ENCODE measurements around the gene SALL4. TPM values are rescaled to one million over a fixed set of nuclear protein-coding genes. Genes with fewer than 3 reads are reported as not detected.
"Not testable (repeated sequence)": the region's sequence is repeated elsewhere in the genome, so short reads cannot be mapped to it uniquely, and the experiment has no call there.

Gene SALL4
- total RNA-seq, 2 experiments from 2014 or later = 0.17 TPM; not detected in 1

DNA sequence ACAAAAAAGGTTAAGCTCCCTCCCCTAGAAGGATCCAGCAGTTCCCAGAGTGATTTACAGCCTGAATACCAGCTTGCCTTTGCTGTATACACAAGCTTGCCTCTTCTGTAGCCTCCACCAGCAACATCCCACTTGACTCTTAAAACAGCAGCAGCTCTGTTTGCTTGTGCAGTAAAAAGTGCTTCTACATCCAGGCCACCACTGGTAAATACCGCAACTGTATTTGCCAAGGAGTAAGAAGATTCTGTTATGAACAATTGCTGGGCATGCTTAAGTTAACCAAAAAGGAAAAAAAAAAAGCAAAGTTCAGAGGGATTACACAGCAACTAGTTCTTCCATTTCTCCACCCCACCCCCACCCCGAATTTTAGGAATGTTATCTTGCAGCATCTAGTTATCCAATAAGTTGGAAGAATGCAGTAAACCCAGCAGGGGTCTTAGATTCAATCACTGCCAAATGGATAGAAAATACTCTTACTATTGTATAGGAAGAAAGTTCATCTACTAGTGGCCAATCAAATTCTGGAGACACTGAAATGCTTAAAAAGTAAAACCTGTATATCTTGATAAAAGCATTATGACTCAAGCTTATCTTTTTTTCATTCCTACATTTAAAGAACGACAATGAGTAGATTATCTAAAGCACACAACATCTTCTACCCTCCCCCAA, 4.8 kb downstream of the SALL4 start:
- H3K27me3 Mint-ChIP-seq = peaks cover 46% of the 10 kb centered on the region
- CTCF ChIA-PET = interaction anchor here (1.3 kb wide), 1 partner anchor 9 kb away, joined by 3 read pairs; no protein-coding TSS in a partner anchor
- H3K4me3 Mint-ChIP-seq = no peak overlapping the region

GRCh38 chr20:51796340-51796739, 6.0 kb downstream of the SALL4 start:
- ChIA-PET CTCF (interaction anchor here (0.6 kb wide), 1 partner anchor 56 kb away, joined by 3 read pairs; no protein-coding TSS in a partner anchor), POLR2A (no interaction called here)
- peaks cover 10% of the 10 kb centered on the region for H3K4me1 Mint-ChIP-seq
- no peaks in the 10 kb centered on the region for H3K9me3 Mint-ChIP-seq
- H3K4me3 Mint-ChIP-seq = no peak overlapping the region
- no peak for DNase-seq
- H3K27me3 Mint-ChIP-seq = peaks cover 40% of the 10 kb centered on the region
- H3K36me3 Mint-ChIP-seq (ENCODE audit: low read depth) = no peaks in the 10 kb centered on the region
- H3K27ac Mint-ChIP-seq = no peak overlapping the region

More for the DNA sequence above, 4.8 kb downstream of the SALL4 start:
- no peaks in the 10 kb centered on the region for H3K9me3 Mint-ChIP-seq
- DNase-seq = no peak
- no peak overlapping the region for H3K27ac Mint-ChIP-seq
- POLR2A ChIA-PET = no interaction called here
- H3K4me1 Mint-ChIP-seq = peaks cover 10% of the 10 kb centered on the region
- no peaks in the 10 kb centered on the region for H3K36me3 Mint-ChIP-seq (ENCODE audit: low read depth)

DNA sequence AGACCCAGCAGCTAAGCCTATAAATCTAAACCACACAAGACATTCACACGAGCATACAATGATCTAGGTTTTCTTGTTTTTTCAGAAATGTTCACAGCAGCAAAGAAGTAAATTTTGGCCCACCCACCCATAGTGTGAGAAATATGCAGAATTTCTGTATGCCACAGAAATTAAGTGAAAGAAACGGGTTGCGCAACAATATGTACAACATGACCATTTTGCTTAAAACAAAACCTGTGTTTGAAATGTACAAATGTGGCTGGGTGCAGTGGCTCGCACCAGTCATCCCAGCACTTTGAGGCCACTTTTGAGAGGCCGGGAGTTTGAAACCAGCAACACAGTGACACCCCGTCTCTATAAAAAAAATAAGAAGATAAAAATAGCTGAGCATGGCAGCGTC, 9.4 kb downstream of the SALL4 start:
- H3K9me3 Mint-ChIP-seq = no peaks in the 10 kb centered on the region
- POLR2A ChIA-PET = no interaction called here
- no peak for DNase-seq
- CTCF ChIA-PET = no interaction called here
- no peaks in the 10 kb centered on the region for H3K4me1 Mint-ChIP-seq
- H3K36me3 Mint-ChIP-seq (ENCODE audit: low read depth) = no peaks in the 10 kb centered on the region
- H3K4me3 Mint-ChIP-seq = no peak overlapping the region
- no peak overlapping the region for H3K27ac Mint-ChIP-seq
- peaks cover 12% of the 10 kb centered on the region for H3K27me3 Mint-ChIP-seq

GRCh38 chr20:51791626-51792025, 10.7 kb downstream of the SALL4 start:
- Mint-ChIP-seq H3K36me3 (ENCODE audit: low read depth) (no peaks in the 10 kb centered on the region), H3K27ac (no peak overlapping the region), H3K4me3 (no peak overlapping the region), H3K27me3 (peaks cover 4% of the 10 kb centered on the region), H3K9me3 (no peaks in the 10 kb centered on the region), H3K4me1 (no peaks in the 10 kb centered on the region)
- DNase-seq = no peak
- POLR2A ChIA-PET = no interaction called here
- CTCF ChIA-PET = interaction anchor here (1.4 kb wide), 1 partner anchor 8 kb away, joined by 3 read pairs; no protein-coding TSS in a partner anchor

DNA sequence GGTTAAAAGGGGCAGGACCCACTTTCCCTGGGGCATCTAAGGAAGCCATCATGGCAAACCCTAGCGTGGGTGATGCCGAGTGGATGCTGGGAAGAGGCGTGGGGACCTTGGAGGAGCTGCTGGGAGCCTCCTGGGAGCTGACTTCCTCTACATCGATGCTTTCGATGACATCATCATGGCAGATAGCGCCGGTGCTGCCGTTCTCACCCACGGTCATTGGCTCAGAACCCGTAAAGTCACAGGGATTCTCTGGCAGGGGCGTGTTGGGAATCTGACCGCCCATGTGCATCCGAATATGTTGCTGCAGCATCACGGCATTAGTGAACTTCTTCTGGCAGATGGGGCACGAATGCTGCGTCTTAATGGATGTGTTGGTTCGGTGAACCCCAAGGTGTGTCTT, 12.1 kb downstream of the SALL4 start:
- no peak overlapping the region for H3K4me3 Mint-ChIP-seq
- no peaks in the 10 kb centered on the region for H3K27me3 Mint-ChIP-seq
- ChIA-PET POLR2A (no interaction called here), CTCF (interaction anchor here (0.5 kb wide), 1 partner anchor 500 kb away, joined by 5 read pairs; no protein-coding TSS in a partner anchor)
- H3K9me3 Mint-ChIP-seq = no peaks in the 10 kb centered on the region
- H3K4me1 Mint-ChIP-seq = no peaks in the 10 kb centered on the region
- no peak for DNase-seq
- no peak overlapping the region for H3K27ac Mint-ChIP-seq
- no peaks in the 10 kb centered on the region for H3K36me3 Mint-ChIP-seq (ENCODE audit: low read depth)

DNA sequence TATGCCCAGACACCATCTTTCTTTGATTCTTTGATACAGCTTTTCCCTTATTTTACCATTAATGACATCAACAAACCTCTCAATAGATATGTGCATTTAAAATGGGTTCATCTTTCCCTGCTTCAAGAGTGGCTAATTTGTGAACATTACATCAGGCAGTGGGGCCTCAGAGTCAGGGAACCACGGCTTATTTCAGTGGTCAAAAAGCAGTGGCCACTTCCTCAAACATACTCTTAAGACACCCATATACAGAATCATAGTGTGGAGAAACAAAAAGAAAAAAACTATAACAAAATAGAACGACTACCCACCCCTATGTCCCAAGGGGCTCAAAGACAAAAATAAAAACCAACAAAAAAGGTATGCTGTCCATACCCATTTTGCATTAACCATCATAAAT, 12.9 kb downstream of the SALL4 start:
- POLR2A ChIA-PET = no interaction called here
- DNase-seq = no peak
- no peaks in the 10 kb centered on the region for H3K4me1 Mint-ChIP-seq
- CTCF ChIA-PET = no interaction called here
- no peaks in the 10 kb centered on the region for H3K36me3 Mint-ChIP-seq (ENCODE audit: low read depth)
- H3K9me3 Mint-ChIP-seq = no peaks in the 10 kb centered on the region
- H3K27me3 Mint-ChIP-seq = no peaks in the 10 kb centered on the region
- H3K27ac Mint-ChIP-seq = no peak overlapping the region
- no peak overlapping the region for H3K4me3 Mint-ChIP-seq

- DNase-seq = no peak
- no peaks in the 10 kb centered on the region for H3K27me3 Mint-ChIP-seq
- H3K4me1 Mint-ChIP-seq = no peaks in the 10 kb centered on the region
- H3K27ac Mint-ChIP-seq = no peak overlapping the region
- CTCF ChIA-PET = interaction anchor here (1.0 kb wide), 1 partner anchor 9 kb away, joined by 3 read pairs; no protein-coding TSS in a partner anchor
- no peaks in the 10 kb centered on the region for H3K36me3 Mint-ChIP-seq (ENCODE audit: low read depth)
- POLR2A ChIA-PET = no interaction called here
- no peak overlapping the region for H3K4me3 Mint-ChIP-seq
- H3K9me3 Mint-ChIP-seq = no peaks in the 10 kb centered on the region
These were observed 13.5 kb downstream of the SALL4 start for GRCh38 chr20:51788822-51789221.

GRCh38 chr20:51784299-51784698, 18.0 kb downstream of the SALL4 start:
- no peaks in the 10 kb centered on the region for H3K4me1 Mint-ChIP-seq
- CTCF ChIA-PET = no interaction called here
- H3K27me3 Mint-ChIP-seq = peaks cover 2% of the 10 kb centered on the region
- H3K36me3 Mint-ChIP-seq (ENCODE audit: low read depth) = no peaks in the 10 kb centered on the region
- H3K4me3 Mint-ChIP-seq = no peak overlapping the region
- no peak overlapping the region for H3K27ac Mint-ChIP-seq
- no peak for DNase-seq
- POLR2A ChIA-PET = no interaction called here
- no peaks in the 10 kb centered on the region for H3K9me3 Mint-ChIP-seq

GRCh38 chr20:51778229-51778759, 24.0 kb downstream of the SALL4 start:
- CTCF ChIA-PET; H3K36me3 Mint-ChIP-seq (ENCODE audit: low read depth); POLR2A ChIA-PET: not testable (repeated sequence)

DNA sequence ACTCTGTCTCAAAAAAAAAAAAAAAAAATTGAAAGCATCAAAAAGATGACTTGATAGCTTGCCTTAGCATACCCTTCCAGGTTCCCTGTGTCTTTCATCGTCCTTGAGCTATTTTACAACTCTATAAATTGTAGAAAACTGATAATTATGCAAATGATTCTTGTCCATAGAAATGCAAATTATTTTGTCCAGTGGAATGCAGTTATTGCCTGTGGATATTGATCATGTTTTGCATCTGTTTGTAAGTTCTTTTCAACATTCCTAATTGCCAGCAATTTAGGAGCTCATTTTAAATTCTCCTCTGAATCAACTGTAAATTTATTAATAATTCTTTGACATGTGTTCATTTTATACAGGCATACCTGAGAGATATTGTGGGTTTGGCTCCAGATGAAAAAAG, 27.1 kb downstream of the SALL4 start:
- Mint-ChIP-seq H3K36me3 (ENCODE audit: low read depth) (no peaks in the 10 kb centered on the region), H3K9me3 (peaks cover 3% of the 10 kb centered on the region), H3K27ac (no peak overlapping the region), H3K4me3 (no peak overlapping the region), H3K27me3 (peaks cover 3% of the 10 kb centered on the region), H3K4me1 (no peaks in the 10 kb centered on the region)
- DNase-seq = no peak
- POLR2A ChIA-PET = no interaction called here
- CTCF ChIA-PET = interaction anchor here (0.7 kb wide), 1 partner anchor 194 kb away, joined by 3 read pairs; no protein-coding TSS in a partner anchor

More at GRCh38 chr20:51778229-51778759, 24.0 kb downstream of the SALL4 start:
- H3K9me3 Mint-ChIP-seq, H3K27ac Mint-ChIP-seq, H3K4me3 Mint-ChIP-seq, DNase-seq, H3K27me3 Mint-ChIP-seq, H3K4me1 Mint-ChIP-seq: not testable (repeated sequence)

GRCh38 chr20:51772236-51772635, 30.1 kb downstream of the SALL4 start:
- peaks cover 8% of the 10 kb centered on the region for H3K4me1 Mint-ChIP-seq
- H3K36me3 Mint-ChIP-seq (ENCODE audit: low read depth) = no peaks in the 10 kb centered on the region
- H3K27me3 Mint-ChIP-seq = peaks cover 23% of the 10 kb centered on the region
- no peak for DNase-seq
- POLR2A ChIA-PET = no interaction called here
- H3K27ac Mint-ChIP-seq = no peak overlapping the region
- H3K4me3 Mint-ChIP-seq = no peak overlapping the region
- CTCF ChIA-PET = no interaction called here
- no peaks in the 10 kb centered on the region for H3K9me3 Mint-ChIP-seq

GRCh38 chr20:51769976-51770615, 32.2 kb downstream of the SALL4 start:
- Mint-ChIP-seq H3K36me3 (ENCODE audit: low read depth) (no peaks in the 10 kb centered on the region), H3K9me3 (no peaks in the 10 kb centered on the region), H3K27ac (no peak overlapping the region), H3K4me1 (peaks cover 8% of the 10 kb centered on the region), H3K4me3 (no peak overlapping the region), H3K27me3 (peaks cover 36% of the 10 kb centered on the region)
- POLR2A ChIA-PET = no interaction called here
- no peak for DNase-seq
- CTCF ChIA-PET = no interaction called here

DNA sequence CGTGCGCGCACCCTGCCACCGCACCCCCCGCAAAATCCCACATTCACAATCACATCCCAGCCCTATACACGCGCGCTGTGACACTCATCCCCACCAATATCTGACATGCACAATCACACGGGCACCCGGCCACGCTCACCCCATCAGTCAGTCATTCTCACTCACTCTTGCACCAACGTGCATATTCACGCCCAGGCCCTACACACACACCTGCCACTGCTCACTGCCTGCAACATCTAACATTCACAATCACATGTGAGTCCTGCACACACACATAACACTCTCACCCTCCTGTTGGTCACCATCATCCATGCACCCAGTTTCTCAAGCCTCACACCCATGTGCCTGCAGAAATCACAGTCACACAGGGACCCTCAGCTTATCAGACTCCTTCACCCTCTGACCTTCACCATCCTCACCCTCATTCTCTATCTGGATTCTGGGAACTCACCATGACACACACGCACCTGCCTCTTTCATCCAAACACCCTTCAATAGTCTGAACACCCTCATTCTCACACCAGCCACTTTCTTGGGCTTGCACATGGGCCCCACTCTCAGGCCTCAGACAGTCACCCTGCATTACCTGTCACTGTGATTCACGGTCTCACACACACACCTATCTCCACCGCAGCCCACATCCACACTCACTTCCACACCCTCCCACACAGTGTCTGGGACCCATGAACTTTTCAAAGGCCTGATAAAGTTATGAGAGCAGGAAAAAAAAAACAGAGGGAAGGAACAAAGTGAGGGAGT, 33.4 kb downstream of the SALL4 start:
- H3K36me3 Mint-ChIP-seq (ENCODE audit: low read depth) = no peaks in the 10 kb centered on the region
- peaks cover 8% of the 10 kb centered on the region for H3K4me1 Mint-ChIP-seq
- no peaks in the 10 kb centered on the region for H3K9me3 Mint-ChIP-seq
- ChIA-PET POLR2A (no interaction called here), CTCF (interaction anchor here (1.7 kb wide), 1 partner anchor 37 kb away, joined by 3 read pairs; no protein-coding TSS in a partner anchor)
- H3K4me3 Mint-ChIP-seq = peak overlapping the region; percentile 42
- peaks cover 39% of the 10 kb centered on the region for H3K27me3 Mint-ChIP-seq
- DNase-seq = no peak
- no peak overlapping the region for H3K27ac Mint-ChIP-seq

Data from activated CD4-positive, alpha-beta T cell treated with anti-CD3 and anti-CD28 coated beads, Interleukin-2, amount 10 ng/mL, durations not matched to agents 7 days and 5 days (primary cell).